DOHH2 (cell line): ENCODE measurements around the gene GPR143.

ENCODE experiments used
- CTCF ChIP-seq: fragments of 200-600 bp; sonication (generic); IDR thresholded peaks from one replicate; pipeline ENCODE4 v1.5.1; 2014; ENCODE audit warnings: antibody characterized with exemption, mild to moderate bottlenecking, low read depth, low read length; ENCODE audit not compliant: poor library complexity, severe bottlenecking
- EZH2phosphoT487 ChIP-seq: fragments of 200-600 bp; sonication (generic); IDR thresholded peaks from 2 replicates; pipeline ENCODE4 v1.6.1; 2017; ENCODE audit warnings: borderline replicate concordance, mild to moderate bottlenecking, antibody characterized with exemption, low read length, moderate library complexity, mixed read lengths

DNA sequence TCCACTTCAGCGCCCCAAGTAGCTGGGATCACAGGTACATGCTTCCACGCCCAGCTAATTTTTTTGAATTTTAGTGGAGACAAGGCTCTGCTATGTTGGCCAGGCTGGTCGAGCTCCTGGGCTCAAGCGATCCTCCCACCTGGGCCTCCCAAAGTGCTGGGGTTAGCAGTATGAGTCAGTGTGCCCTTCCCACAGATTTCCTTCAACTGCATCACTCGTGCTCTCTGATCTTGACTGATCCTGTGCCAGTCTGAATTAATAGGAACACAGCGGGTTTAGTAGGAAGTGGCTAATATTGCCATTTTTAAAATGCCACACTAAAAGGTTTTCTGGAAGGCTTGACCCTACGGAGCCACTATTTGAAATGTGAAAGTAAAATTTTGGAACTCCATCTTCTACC is 16.3 kb upstream of the GPR143 start:
- TF ChIP-seq CTCF: no peak
- TF ChIP-seq EZH2phosphoT487: no peak
